Neural crest cell (in vitro differentiated cells): ENCODE data around the gene CRYGS. TPM values are rescaled to one million over a fixed set of nuclear protein-coding genes. Genes with fewer than 3 reads are reported as not detected.
A peak's percentile ranks its signal among the peaks of the same experiment; 100 is the strongest.
"Not testable (repeated sequence)": the region's sequence is repeated elsewhere in the genome, so short reads cannot be mapped to it uniquely, and the experiment has no call there.

ENCODE experiments used
- DNase-seq: peaks from one replicate; pipeline ENCODE4 v3.0.0; 2021; ENCODE audit warnings: low read depth, mixed read lengths, low spot score
- H3K27ac Mint-ChIP-seq: one replicate; pipeline ENCODE4 v1.8.0; 2021; ENCODE audit warnings: mild to moderate bottlenecking, mixed read lengths; ENCODE audit not compliant: unreplicated experiment
- H3K27me3 Mint-ChIP-seq: 2 replicates; pipeline ENCODE4 v1.8.0; 2021; ENCODE audit warnings: low read depth, mild to moderate bottlenecking, mixed read lengths
- H3K36me3 Mint-ChIP-seq: 2 replicates; pipeline ENCODE4 v1.8.0; 2021; ENCODE audit warnings: low read depth, mild to moderate bottlenecking, mixed read lengths
- H3K4me1 Mint-ChIP-seq: 2 replicates; pipeline ENCODE4 v1.8.0; 2021; ENCODE audit warnings: mixed read lengths
- H3K4me3 Mint-ChIP-seq: one replicate; pipeline ENCODE4 v1.8.0; 2021; ENCODE audit warnings: mild to moderate bottlenecking, mixed read lengths
- H3K9me3 Mint-ChIP-seq: 2 replicates; pipeline ENCODE4 v1.8.0; 2021; ENCODE audit warnings: mixed read lengths
- CTCF ChIP-seq: fragments of 200-600 bp; sonication (generic); conservative IDR thresholded peaks from 2 replicates; pipeline ENCODE4 v1.5.0; 2021; ENCODE audit warnings: antibody characterized with exemption, mild to moderate bottlenecking
- total RNA-seq: library from RNA; stranded (reverse); gene quantifications from 2 replicates; pipeline ENCODE4 v1.2.1, GENCODE V29; 2021

The CRYGS gene
- total RNA-seq, 1 donor from 2014 or later: 4.7 TPM

GRCh38 chr3:186569779-186570095, 25.6 kb upstream of the CRYGS start:
- H3K36me3 Mint-ChIP-seq: no peaks in the 10 kb centered on the region
- H3K27me3 Mint-ChIP-seq: no peaks in the 10 kb centered on the region
- H3K9me3 Mint-ChIP-seq: no peaks in the 10 kb centered on the region
- no peak for TF ChIP-seq CTCF
- H3K4me1 Mint-ChIP-seq: peaks cover 47% of the 10 kb centered on the region
- DNase-seq: no peak
- peak overlapping the region; percentile 88 for H3K27ac Mint-ChIP-seq
- H3K4me3 Mint-ChIP-seq: peak overlapping the region; percentile 99

- not testable (repeated sequence) for H3K27ac Mint-ChIP-seq
- H3K4me3 Mint-ChIP-seq: peak overlapping the region; percentile 99
Observed at GRCh38 chr3:186569361-186569760, 25.2 kb upstream of the CRYGS start.

GRCh38 chr3:186567072-186567921, 23.1 kb upstream of the CRYGS start, which contains the start of gene TBCCD1:
TSS of gene TBCCD1 (minus strand) at chr3:186567339. CDS start at chr3:186564329, 3,010 bp downstream.
- Mint-ChIP-seq H3K27me3 (no peaks in the 10 kb centered on the region), H3K27ac (peak within 1 kb of the TSS; percentile 66), H3K4me3 (peak within 1 kb of the TSS; percentile 94), H3K4me1 (peaks cover 51% of the 10 kb centered on the region), H3K9me3 (no peaks in the 10 kb centered on the region), H3K36me3 (no peaks in the 10 kb centered on the region)
- peak; percentile 97 for DNase-seq
- TF ChIP-seq CTCF: no peak

More at GRCh38 chr3:186569361-186569760, 25.2 kb upstream of the CRYGS start:
- H3K27me3 Mint-ChIP-seq, H3K9me3 Mint-ChIP-seq, H3K36me3 Mint-ChIP-seq, DNase-seq: not testable (repeated sequence)
- H3K4me1 Mint-ChIP-seq: peaks cover 51% of the 10 kb centered on the region

- Mint-ChIP-seq H3K36me3 (no peaks in the 10 kb centered on the region), H3K4me1 (peaks cover 48% of the 10 kb centered on the region), H3K27ac (peak overlapping the region; percentile 46), H3K27me3 (no peaks in the 10 kb centered on the region), H3K9me3 (no peaks in the 10 kb centered on the region), H3K4me3 (peak overlapping the region; percentile 94)
- no peak for DNase-seq
- TF ChIP-seq CTCF: peak; percentile 30
Observed at GRCh38 chr3:186566772-186567071, 22.5 kb upstream of the CRYGS start.

- Mint-ChIP-seq H3K27me3 (no peaks in the 10 kb centered on the region), H3K9me3 (no peaks in the 10 kb centered on the region), H3K27ac (peak overlapping the region; percentile 21), H3K4me3 (peak overlapping the region; percentile 70), H3K4me1 (peaks cover 29% of the 10 kb centered on the region), H3K36me3 (no peaks in the 10 kb centered on the region)
- no peak for DNase-seq
- no peak for TF ChIP-seq CTCF
Observed at GRCh38 chr3:186564586-186564985, 20.4 kb upstream of the CRYGS start.

GRCh38 chr3:186552408-186553031, 8.3 kb upstream of the CRYGS start:
- Mint-ChIP-seq H3K9me3 (no peaks in the 10 kb centered on the region), H3K4me3 (no peak overlapping the region), H3K27ac (peak overlapping the region; percentile 40), H3K27me3 (no peaks in the 10 kb centered on the region), H3K36me3 (peaks cover 4% of the 10 kb centered on the region), H3K4me1 (peaks cover 6% of the 10 kb centered on the region)
- no peak for DNase-seq
- no peak for TF ChIP-seq CTCF
